Measurements from ENCODE around the gene TMC7. TPM values are rescaled to one million over a fixed set of nuclear protein-coding genes. Genes with fewer than 3 reads are reported as not detected.

The TMC7 gene
- polyA plus RNA-seq, 1 experiment: 0.40 TPM

- DNase-seq (ENCODE audit: low read depth): no peak
- ChIA-PET POLR2A (no interaction called here), CTCF (no interaction called here)
- TF ChIP-seq, protein P1, sequence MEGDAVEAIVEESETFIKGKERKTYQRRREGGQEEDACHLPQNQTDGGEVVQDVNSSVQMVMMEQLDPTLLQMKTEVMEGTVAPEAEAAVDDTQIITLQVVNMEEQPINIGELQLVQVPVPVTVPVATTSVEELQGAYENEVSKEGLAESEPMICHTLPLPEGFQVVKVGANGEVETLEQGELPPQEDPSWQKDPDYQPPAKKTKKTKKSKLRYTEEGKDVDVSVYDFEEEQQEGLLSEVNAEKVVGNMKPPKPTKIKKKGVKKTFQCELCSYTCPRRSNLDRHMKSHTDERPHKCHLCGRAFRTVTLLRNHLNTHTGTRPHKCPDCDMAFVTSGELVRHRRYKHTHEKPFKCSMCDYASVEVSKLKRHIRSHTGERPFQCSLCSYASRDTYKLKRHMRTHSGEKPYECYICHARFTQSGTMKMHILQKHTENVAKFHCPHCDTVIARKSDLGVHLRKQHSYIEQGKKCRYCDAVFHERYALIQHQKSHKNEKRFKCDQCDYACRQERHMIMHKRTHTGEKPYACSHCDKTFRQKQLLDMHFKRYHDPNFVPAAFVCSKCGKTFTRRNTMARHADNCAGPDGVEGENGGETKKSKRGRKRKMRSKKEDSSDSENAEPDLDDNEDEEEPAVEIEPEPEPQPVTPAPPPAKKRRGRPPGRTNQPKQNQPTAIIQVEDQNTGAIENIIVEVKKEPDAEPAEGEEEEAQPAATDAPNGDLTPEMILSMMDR (IDR thresholded peaks at IDR 0.05; ENCODE audit: insufficient read depth, low read depth, low read length): no peak
- H3K36me3 ChIP-seq (ENCODE audit: control insufficient read depth, insufficient read depth, low read length): no peaks in the 10 kb centered on the region
- H3K27me3 ChIP-seq (ENCODE audit: control insufficient read depth, insufficient read depth, low read length): no peaks in the 10 kb centered on the region; the same call in 1 of the 2 replicates
- no peak overlapping the region for H3K4me3 ChIP-seq (ENCODE audit: low read depth, low read length)
Observed at GRCh38 chr16:18942061-18942460, 41.7 kb upstream of the TMC7 start.

GRCh38 chr16:18943414-18943813, 40.3 kb upstream of the TMC7 start:
- Histone ChIP-seq H3K27me3 (ENCODE audit: control insufficient read depth, insufficient read depth, low read length) (no peaks in the 10 kb centered on the region; the same call in 1 of the 2 replicates), H3K4me3 (ENCODE audit: low read depth, low read length) (no peak overlapping the region), H3K36me3 (ENCODE audit: control insufficient read depth, insufficient read depth, low read length) (no peaks in the 10 kb centered on the region)
- CTCF ChIA-PET: no interaction called here
- no peak for DNase-seq (ENCODE audit: low read depth)
- TF ChIP-seq, protein P1 (IDR thresholded peaks at IDR 0.05; ENCODE audit: insufficient read depth, low read depth, low read length): no peak
- POLR2A ChIA-PET: no interaction called here

- CTCF ChIA-PET: interaction anchor here (0.8 to 1.6 kb wide), 2 partner anchors 10 to 12 kb away, joined by 3 to 4 read pairs; no protein-coding TSS in a partner anchor
- no peak overlapping the region for H3K4me3 ChIP-seq (ENCODE audit: low read depth, low read length)
- H3K36me3 ChIP-seq (ENCODE audit: control insufficient read depth, insufficient read depth, low read length): no peaks in the 10 kb centered on the region
- no peaks in the 10 kb centered on the region; the same call in 1 of the 2 replicates for H3K27me3 ChIP-seq (ENCODE audit: control insufficient read depth, insufficient read depth, low read length)
- POLR2A ChIA-PET: no interaction called here
- TF ChIP-seq, protein P1 (IDR thresholded peaks at IDR 0.05; ENCODE audit: insufficient read depth, low read depth, low read length): no peak
- DNase-seq (ENCODE audit: low read depth): no peak
Observed at GRCh38 chr16:18945233-18945632, 38.5 kb upstream of the TMC7 start.

DNA sequence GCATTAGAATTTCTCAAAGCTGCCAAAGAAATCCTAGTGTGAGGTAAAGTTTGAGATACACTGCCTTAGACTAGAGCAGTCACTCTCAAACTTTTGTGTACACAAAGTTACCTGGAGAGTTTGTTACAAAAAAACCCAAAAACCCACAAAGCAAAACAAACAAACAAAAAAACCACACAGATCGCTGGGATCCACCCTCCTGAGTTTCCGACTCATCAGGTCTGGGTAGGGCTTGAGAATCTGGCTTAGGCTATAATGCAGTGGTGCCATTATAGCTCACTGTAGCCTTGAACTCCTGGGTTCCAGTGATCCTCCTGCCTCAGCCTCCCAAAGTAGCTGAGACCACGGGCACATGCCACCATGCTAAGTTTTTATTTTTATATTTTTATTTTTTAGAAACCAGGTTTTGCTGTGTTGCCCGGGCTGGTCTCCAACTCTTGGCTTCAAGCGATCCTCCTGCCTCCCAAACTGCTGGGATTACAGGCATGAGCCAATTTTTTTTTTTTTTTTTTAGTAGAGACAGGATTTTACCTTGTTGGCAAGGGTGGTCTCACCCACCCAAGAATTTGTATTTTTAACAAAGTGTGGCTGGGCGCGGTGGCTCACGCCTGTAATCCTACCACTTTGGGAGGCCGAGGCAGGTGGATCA, 35.2 kb upstream of the TMC7 start:
- ChIA-PET CTCF (no interaction called here), POLR2A (no interaction called here)
- H3K36me3 ChIP-seq (ENCODE audit: control insufficient read depth, insufficient read depth, low read length): no peaks in the 10 kb centered on the region

GRCh38 chr16:18950469-18951185, 33.1 kb upstream of the TMC7 start:
- DNase-seq (ENCODE audit: low read depth): no peak
- H3K27me3 ChIP-seq (ENCODE audit: control insufficient read depth, insufficient read depth, low read length): no peaks in the 10 kb centered on the region

More for the DNA sequence above, 35.2 kb upstream of the TMC7 start:
- TF ChIP-seq, protein P1 (IDR thresholded peaks at IDR 0.05; ENCODE audit: insufficient read depth, low read depth, low read length): no peak
- no peak for DNase-seq (ENCODE audit: low read depth)
- no peaks in the 10 kb centered on the region for H3K27me3 ChIP-seq (ENCODE audit: control insufficient read depth, insufficient read depth, low read length)
- no peak overlapping the region for H3K4me3 ChIP-seq (ENCODE audit: low read depth, low read length)

More at GRCh38 chr16:18950469-18951185, 33.1 kb upstream of the TMC7 start:
- TF ChIP-seq, protein P1 (IDR thresholded peaks at IDR 0.05; ENCODE audit: insufficient read depth, low read depth, low read length): no peak
- Histone ChIP-seq H3K4me3 (ENCODE audit: low read depth, low read length) (no peak overlapping the region), H3K36me3 (ENCODE audit: control insufficient read depth, insufficient read depth, low read length) (no peaks in the 10 kb centered on the region)
- POLR2A ChIA-PET: no interaction called here
- CTCF ChIA-PET: interaction anchor here (1.6 kb wide), 1 partner anchor 19 kb away, joined by 5 read pairs; no protein-coding TSS in a partner anchor

Data from BJ (cell line).